ENCODE data around the gene AKR1B15.

Gene AKR1B15

GRCh38 chr7:134618756-134619530, 70.0 kb downstream of the AKR1B15 start:
- DNase-seq (ENCODE audit: low spot score), result no peak

GRCh38 chr7:134619627-134620331, 70.9 kb downstream of the AKR1B15 start:
- no peak for DNase-seq (ENCODE audit: low spot score)

DNA sequence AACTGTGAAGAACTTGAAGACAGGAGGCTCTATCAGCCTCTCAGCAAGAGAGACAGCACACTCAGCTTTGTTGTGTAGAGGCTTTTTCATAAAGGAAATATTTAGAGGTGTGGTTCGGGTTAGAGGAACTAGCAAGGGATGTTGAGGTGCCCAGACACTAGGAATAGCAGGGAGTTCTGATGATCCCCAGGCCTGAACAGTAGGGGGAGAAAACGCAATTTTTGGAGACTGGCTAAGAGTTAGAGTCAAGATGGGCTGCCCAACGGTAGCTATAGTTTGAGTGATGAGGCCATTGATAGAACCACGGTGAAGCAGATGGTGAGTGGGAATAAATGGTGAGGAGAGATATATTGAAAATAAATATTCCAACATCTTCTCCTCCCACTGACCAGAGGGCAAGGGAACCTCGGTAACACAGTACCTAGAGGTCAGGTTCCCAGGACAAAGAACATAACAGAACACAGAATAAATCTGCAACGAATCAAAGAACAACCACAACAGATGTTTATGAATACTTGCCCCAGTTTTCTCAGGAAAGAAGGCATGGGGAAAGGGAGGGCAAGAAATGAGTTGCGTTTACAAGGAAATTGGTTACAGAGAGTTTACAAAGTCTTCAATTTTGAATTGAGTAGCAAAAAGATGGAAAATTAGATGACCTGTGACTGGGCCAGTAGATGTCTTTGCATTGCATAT, 73.5 kb downstream of the AKR1B15 start:
- no peak for DNase-seq (ENCODE audit: low spot score)

DNA sequence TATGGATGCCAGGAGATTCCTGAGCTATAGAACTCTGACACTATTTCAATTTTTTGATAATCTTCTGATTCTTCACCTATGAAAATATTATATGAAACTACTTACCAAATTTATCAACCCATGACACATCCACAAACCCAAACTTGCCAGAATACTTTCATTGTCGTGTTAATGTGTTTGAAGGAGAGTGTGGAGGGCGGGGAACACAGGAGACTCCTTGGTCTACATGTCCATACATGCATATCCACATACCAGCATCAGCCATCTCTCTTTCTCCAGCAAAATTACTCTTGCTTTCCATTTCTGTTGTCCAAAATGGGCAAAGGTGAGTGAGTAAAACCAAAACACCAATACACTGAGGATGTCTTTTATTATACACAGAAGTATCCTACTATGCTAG, 74.3 kb downstream of the AKR1B15 start:
- DNase-seq (ENCODE audit: low spot score), result no peak

- no peak for DNase-seq (ENCODE audit: low spot score)
Measured at GRCh38 chr7:134625550-134625949, 76.6 kb downstream of the AKR1B15 start.

- no peak for DNase-seq (ENCODE audit: low spot score)
Measured at GRCh38 chr7:134627109-134627774, 78.3 kb downstream of the AKR1B15 start.

GRCh38 chr7:134627775-134628153, 78.9 kb downstream of the AKR1B15 start:
- DNase-seq (ENCODE audit: low spot score), result no peak

DNA sequence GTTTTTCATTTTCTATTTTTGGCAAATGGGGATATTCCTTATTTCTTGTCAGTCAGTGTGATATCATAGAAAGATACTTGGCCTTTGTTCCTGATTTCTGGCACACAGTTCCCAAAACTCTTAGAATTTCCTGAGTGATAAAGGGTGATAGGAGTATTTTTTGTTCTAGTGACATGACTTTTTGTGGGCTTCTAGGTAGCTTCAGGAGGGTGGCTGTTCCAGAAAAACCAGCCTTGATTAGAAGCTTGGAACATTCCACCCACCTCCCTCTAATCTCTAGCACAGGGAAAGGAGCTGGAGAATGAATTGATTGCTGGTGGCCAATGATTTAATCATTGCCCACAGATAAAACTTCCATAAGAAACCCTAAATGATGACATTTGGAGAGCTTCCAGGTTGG, 80.5 kb downstream of the AKR1B15 start:
- DNase-seq (ENCODE audit: low spot score), result no peak

All from left forelimb (tissue), 1 donor.